SIG-M5 treated with dmso at 0.1 percent for 504 hours (cell line): Measurements from ENCODE around the gene REM1.
"Not testable (repeated sequence)": the region's sequence is repeated elsewhere in the genome, so short reads cannot be mapped to it uniquely, and the experiment has no call there.

Experiments used
- DNase-seq: peaks from one replicate; lab custom pipeline; 2025; ENCODE audit not compliant: unreplicated experiment; lab: John Stamatoyannopoulos, UW

REM1 gene, protein sequence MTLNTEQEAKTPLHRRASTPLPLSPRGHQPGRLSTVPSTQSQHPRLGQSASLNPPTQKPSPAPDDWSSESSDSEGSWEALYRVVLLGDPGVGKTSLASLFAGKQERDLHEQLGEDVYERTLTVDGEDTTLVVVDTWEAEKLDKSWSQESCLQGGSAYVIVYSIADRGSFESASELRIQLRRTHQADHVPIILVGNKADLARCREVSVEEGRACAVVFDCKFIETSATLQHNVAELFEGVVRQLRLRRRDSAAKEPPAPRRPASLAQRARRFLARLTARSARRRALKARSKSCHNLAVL

GRCh38 chr20:31474758-31475427 lies at the start of gene REM1, which contains the start of gene DEFB124:
TSS of gene REM1 (plus strand) at chr20:31475288. CDS start at chr20:31476446, 1,158 bp downstream.
TSS of gene DEFB124 (minus strand) at chr20:31475127. CDS start at chr20:31473013, 2,114 bp downstream.
- DNase-seq: no peak

- DNase-seq: no peak
Measured at GRCh38 chr20:31425797-31426196, 49.3 kb upstream of the REM1 start.

DNA sequence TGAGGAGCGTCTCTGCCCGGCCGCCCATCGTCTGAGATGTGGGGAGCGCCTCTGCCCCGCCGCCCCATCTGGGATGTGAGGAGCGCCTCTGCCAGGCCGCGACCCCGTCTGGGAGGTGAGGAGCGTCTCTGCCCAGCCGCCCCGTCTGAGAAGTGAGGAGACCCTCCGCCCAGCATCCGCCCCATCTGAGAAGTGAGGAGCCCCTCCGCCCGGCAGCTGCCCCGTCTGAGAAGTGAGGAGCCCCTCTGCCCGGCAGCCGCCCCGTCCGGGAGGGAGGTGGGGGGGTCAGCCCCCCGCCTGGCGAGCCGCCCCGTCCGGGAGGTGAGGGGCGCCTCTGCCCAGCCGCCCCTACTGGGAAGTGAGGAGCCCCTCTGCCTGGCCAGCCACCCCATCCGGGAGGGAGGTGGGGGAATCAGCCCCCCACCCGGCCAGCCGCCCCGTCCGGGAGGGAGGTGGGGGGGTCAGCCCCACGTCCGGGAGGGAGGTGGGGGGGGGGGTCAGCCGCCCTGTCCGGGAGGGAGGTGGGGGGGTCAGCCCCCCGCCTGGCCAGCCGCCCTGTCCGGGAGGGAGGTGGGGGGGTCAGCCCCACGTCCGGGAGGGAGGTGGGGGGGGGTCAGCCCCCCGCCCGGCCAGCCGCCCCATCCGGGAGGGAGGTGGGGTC lies 48.1 kb upstream of the REM1 start:
- DNase-seq: not testable (repeated sequence)

- not testable (repeated sequence) for DNase-seq
Measured at GRCh38 chr20:31427576-31427975, 47.5 kb upstream of the REM1 start.

DNA sequence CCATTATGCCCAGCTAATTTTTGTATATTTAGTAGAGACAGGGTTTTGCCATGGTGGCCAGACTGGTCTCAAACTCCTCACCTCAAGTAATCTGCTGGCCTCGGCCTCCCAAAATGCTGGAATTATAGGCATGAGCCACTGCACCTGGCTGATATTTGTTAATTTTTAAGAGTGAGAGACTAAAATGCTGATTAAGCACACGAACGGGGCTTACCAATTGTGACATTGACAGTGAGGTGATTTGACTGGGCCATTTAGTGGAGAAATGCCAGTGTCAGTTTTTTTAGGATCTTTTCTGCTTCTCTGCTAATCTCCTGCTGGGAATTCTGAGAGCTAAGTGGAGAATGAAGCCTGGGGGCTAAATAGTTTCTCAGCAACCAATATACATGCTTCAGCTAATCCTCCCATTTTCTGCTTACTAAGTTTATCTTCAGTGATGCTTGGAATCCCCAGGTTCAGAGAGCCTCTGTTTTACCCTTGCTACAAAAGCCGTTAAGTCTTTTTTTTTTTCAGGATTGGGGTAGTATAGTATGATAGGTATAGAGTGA lies 44.4 kb upstream of the REM1 start:
- DNase-seq: no peak

GRCh38 chr20:31440012-31440659 lies 35.0 kb upstream of the REM1 start, which contains the start of gene DEFB123:
TSS of gene DEFB123 (plus strand) at chr20:31440632. CDS start at chr20:31440699, 67 bp downstream.
- DNase-seq: no peak

GRCh38 chr20:31446084-31446819 lies 28.8 kb upstream of the REM1 start:
- no peak for DNase-seq

GRCh38 chr20:31449511-31450414 lies 25.3 kb upstream of the REM1 start:
- DNase-seq: no peak

GRCh38 chr20:31452575-31452974 lies 22.5 kb upstream of the REM1 start:
- no peak for DNase-seq

DNA sequence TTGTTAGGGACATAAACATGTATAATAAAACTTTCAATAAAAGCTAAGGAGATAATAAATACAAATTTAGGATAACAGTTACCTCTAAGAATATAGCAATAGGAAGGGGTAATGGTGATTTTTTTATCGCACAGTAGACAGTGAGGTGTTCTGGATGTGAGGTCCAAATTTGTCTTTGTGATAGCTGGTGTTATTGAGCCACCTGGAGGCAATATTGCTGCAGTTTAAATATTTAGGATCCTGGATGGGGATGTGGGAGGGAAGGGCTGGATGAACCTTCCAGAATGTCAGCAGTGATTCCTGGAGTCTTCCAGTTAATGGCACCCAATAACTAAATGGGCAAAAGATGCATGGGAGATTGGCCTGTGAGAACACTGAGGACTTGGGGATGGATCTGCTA lies 20.7 kb upstream of the REM1 start:
- no peak for DNase-seq

- DNase-seq: not testable (repeated sequence)
Measured at GRCh38 chr20:31470946-31471345, 4.1 kb upstream of the REM1 start.

DNA sequence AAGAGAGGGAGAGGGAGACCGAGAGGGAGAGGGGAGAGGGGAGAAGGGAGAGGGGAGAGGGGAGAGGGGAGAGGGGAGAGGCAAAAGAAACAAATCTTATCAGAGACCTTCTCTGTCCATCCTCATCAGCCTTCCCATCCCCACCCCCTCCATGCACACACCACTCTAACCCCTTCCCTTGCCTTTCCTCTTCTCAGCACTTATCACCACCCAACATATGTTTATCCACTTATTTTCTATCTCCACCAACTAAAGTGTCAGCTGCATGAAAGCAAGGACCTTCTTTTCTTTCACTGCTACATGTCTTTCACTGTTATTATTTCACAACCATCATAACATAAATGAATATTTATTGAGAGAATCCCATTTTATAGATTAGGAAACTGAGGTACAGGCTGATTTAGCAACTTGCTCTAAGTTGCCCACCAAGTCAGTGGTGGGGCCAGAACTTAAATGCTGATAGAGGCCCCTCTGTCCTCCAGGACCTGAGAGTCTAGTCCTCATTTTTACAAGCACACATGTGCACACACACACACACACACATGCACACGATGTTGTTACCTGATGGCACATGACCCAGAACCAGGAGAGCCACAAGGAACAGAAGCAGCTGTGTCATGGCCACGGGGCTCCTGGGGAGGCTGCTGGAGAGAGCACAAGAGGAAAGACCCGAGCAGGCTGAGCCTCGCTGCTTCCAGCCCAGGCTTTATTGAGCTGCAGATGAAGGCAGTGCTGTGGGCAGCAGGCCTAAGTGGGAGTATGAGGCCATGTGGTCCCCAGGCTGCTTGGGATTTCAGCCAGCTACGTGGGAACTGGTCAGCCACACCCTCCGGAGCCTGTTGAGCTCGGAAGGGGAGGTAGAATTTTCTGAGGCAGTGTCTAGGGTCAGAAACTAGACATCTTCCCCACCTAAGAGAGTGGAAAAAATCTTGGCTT lies 2.4 kb upstream of the REM1 start:
- no peak for DNase-seq

DNA sequence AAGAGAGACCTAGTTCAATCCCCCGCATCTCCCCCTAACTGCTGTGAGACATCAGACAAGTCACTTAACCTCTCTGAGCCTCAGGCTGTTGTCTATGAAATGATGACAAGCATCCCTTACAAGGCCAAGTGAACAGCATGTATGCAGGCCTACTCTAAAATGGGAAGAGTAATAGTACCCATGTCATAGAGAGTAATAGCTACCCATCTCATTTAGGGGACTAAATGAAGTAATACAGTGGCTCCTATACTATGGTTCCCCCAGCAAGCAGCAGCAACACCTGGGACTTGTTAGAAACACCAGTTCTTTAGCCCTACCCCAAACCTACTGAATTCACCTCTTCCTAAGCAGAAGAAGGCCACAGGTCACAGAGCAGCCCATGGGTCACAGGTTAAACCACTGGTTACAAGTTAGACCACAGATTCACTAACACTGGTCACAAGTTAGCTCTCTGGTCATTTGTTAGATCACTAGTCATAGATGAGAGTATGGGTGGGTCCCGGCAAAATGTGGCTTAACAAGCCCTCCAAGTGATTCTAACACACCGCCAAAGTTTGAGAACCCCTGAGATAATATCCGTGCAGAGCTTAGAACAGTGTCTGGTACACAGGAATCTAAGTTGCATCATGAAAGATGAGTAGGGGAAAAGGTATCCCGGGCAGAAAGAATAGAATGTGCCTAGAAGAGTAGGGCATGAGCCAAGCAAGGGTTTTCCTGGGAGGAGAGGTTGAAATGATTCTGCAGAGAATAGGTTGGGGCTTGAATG lies 1.6 kb upstream of the REM1 start:
- DNase-seq: peak; percentile 47

DNA sequence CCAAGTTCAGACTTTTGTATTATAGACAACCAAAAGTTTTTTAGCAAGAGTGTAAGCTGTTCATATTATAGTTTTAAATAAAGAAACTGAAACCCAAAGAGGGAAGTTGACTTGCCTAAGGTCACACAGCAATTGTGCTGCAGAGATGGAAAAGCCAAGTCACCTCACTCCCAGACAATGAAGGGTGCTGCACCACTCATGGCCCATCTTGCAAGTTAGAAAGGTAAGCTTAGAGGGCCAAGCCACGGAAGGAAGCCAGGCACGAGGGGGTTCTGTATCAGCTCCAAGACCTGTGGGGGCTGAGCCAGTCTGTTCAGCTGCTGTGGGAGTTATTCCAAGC lies 1.0 kb upstream of the REM1 start:
- DNase-seq: peak; percentile 60

DNA sequence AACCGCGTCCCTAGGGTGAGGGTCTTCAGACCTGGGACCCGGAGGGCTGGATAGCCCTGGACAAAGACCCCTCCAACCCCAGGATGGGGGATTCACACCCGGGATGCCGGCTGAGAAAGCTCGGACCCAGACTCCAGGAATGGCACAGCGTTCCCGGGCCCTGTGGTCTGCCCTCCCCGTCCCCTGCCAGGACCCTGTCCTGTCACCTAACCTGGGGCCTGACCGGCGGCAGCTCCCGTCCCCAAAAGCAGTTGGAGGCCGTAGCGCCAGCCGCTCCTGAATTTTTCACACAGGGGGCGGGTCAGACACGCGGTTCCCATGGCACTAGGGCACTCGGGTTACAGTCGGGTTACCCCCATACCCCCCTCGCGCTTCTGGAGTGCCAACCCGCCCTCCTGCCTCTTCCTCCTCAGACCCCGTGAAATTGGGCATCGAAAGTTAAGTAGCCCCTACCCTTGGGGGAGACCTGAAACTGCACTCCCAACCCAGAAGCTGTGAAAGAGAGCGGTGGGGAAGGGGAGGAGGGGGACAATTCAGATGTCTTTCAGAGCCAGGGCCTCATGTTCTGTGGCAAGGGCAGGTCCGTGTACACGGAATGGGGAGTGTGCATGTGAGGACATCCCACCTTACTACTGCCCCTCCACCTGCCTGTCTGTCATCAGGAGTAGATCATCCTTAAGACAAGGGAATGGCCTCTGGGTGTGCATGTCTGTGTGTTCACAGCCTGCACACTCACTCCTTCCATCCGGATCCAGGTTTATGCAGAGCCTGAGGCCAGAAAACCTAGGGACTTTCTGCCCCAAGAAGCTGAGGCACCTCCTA lies 595 bp downstream of the REM1 start:
- no peak for DNase-seq

- no peak for DNase-seq
Measured at GRCh38 chr20:31476294-31476585, 1.2 kb downstream of the REM1 start.

DNA sequence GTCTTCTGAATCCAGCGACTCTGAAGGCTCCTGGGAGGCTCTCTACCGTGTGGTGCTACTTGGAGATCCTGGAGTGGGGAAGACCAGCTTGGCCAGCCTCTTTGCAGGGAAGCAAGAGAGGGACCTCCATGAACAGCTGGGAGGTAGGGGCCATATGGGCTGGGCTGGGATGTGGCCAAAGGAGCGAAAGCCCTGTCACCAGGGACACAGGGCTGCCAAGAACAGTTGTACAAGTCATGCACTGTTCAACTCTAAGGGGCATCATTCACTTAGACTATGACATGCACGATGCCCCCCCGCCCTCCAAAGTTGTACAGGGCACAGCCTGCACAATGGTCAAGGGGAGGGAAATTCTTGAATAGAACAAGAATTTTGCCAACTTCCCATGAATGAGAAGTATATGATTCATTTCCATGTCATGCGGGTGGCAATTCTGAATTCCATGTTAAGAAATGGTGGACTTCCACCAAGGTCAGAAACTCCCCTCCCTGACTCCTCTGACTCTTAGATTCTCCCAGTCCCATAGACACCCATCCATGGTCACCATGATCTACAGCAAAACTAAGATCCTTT lies 1.6 kb downstream of the REM1 start:
- no peak for DNase-seq
